Left lung (tissue), 10 donors: ENCODE measurements around the gene SLC12A1. TPM values are rescaled to one million over a fixed set of nuclear protein-coding genes. Genes with fewer than 3 reads are reported as not detected.

Experiments
- ATAC-seq: fragments of 200-7000 bp; cut with Tn5 transposase; one replicate; pipeline ENCODE4 v1.9.1; 2020; ENCODE audit warnings: moderate library complexity
- DNase-seq, 4 donors: peaks; one replicate each; pipeline ENCODE4 v3.0.0-alpha.2; 2013 to 2020
- H3K27ac ChIP-seq, 2 donors: fragments of 200-600 bp; sonication (generic) in 1 of 2; one replicate each; pipeline versions ENCODE4 v1.5.0 to v1.8.0; 2020 to 2021
- H3K27me3 ChIP-seq, 2 donors: fragments of 200-600 bp; sonication (generic) in 1 of 2; one replicate each; pipeline versions ENCODE4 v1.5.0 to v1.8.0; 2020 to 2021
- H3K36me3 ChIP-seq, 2 donors: fragments of 200-600 bp; sonication (generic) in 1 of 2; one replicate each; pipeline versions ENCODE4 v1.5.0 to v1.8.0; 2020 to 2021
- H3K4me1 ChIP-seq, 2 donors: fragments of 200-600 bp; one replicate each; pipeline ENCODE4 v1.8.0; 2021
- H3K4me3 ChIP-seq, 2 donors: fragments of 200-600 bp; sonication (generic) in 1 of 2; one replicate each; pipeline versions ENCODE4 v1.5.0 to v1.8.0; 2020 to 2021; ENCODE audit warnings: mild to moderate bottlenecking in 1 of 2
- H3K9me3 ChIP-seq, 2 donors: fragments of 200-600 bp; sonication (generic) in 1 of 2; one replicate each; pipeline versions ENCODE4 v1.5.0 to v1.8.0; 2020 to 2021
- intact Hi-C, 2 donors: fragments of 100-400 bp; cut with DNase I; formaldehyde crosslinking; loops; one replicate each; pipeline versions ENCODE4 v1.11.2 to v1.14.2; 2022
- polyA plus RNA-seq, 6 donors: library from polyadenylated mRNA; unstranded; fragments of 120-200 nt; gene quantifications; one replicate each; pipeline ENCODE4 v1.2.1, GENCODE V29; 2013; ENCODE audit not compliant: insufficient read length in 6 of 6
- total RNA-seq, 2 donors: library from RNA; stranded (reverse); fragmentation: NEBNext Ultra II Directional; extraction: Animal tissue kit (Norgen Biotek cat#: 25700); gene quantifications; one replicate each; pipeline ENCODE4 v1.2.1, GENCODE V29; 2021
- TF ChIP-seq, protein P1 (sequence below), 2 donors: fragments of 200-600 bp; sonication (generic) in 1 of 2; IDR thresholded peaks; one replicate each; pipeline versions ENCODE4 v1.5.0 to v1.8.0; 2021; ENCODE audit warnings: antibody characterized with exemption in 2 of 2
- donor health status: DM: no; HTN: yes; CAD: no.
- donor health status: DM: no; HTN: no; CAD: no.

SLC12A1 gene
- total and polyA plus RNA-seq, 8 donors, result 0.26 to 3.6 (median 0.83) TPM; not detected in 2

DNA sequence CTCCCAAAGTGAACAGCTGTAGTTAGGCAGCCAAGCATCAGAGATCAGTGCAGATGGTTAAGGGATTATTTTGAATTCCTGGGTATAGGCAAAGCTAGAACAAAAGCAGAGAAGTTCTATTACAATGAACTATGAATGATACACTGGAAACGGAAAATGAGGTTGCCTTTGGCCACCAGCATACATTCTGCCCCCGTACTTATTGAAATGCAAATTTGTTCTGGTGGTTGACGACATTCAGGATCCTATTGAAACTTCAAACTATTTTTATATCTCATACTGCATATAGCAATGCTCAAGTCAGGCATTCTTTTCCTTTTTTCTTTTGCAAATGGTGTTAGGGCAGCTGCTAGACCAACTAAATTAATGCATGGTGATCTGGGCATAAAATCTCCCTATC is 61.7 kb downstream of the SLC12A1 start:
- Histone ChIP-seq H3K36me3 (no peaks in the 10 kb centered on the region), H3K9me3 (no peaks in the 10 kb centered on the region), H3K27ac (no peak overlapping the region), H3K4me3 (no peak overlapping the region), H3K27me3 (peaks cover 0 to 12% of the 10 kb centered on the region in 2 donors), H3K4me1 (no peaks in the 10 kb centered on the region)
- DNase-seq (no peak), ATAC-seq (no peak)
- TF ChIP-seq, protein P1, sequence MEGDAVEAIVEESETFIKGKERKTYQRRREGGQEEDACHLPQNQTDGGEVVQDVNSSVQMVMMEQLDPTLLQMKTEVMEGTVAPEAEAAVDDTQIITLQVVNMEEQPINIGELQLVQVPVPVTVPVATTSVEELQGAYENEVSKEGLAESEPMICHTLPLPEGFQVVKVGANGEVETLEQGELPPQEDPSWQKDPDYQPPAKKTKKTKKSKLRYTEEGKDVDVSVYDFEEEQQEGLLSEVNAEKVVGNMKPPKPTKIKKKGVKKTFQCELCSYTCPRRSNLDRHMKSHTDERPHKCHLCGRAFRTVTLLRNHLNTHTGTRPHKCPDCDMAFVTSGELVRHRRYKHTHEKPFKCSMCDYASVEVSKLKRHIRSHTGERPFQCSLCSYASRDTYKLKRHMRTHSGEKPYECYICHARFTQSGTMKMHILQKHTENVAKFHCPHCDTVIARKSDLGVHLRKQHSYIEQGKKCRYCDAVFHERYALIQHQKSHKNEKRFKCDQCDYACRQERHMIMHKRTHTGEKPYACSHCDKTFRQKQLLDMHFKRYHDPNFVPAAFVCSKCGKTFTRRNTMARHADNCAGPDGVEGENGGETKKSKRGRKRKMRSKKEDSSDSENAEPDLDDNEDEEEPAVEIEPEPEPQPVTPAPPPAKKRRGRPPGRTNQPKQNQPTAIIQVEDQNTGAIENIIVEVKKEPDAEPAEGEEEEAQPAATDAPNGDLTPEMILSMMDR (IDR thresholded peaks at IDR 0.05), result no peak
- intact Hi-C loops, result no loop called here

DNA sequence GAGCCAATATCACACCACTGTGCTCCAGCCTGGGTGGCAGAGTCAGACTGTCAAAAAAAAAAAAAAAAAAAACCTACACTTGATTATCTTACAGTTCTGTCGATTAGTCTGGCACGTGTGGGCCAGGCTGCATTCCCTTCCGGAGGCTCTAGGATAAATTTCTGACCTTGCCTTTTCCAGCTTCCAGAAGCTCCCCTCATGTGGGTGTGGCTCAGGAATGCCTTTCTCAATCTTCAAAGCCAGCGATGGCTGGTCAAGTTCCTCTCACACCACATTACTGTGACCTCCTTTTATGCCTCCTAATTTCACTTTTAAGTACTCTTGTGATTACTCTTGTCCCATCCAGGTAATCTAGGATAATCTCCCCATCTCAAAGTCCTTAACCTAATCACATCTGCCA is 66.9 kb downstream of the SLC12A1 start:
- DNase-seq (no peak), ATAC-seq (no peak)
- Histone ChIP-seq H3K9me3 (no peaks in the 10 kb centered on the region), H3K4me1 (no peaks in the 10 kb centered on the region), H3K27ac (no peak overlapping the region), H3K36me3 (no peaks in the 10 kb centered on the region), H3K4me3 (no peak overlapping the region), H3K27me3 (peaks cover 0 to 4% of the 10 kb centered on the region in 2 donors)
- TF ChIP-seq, protein P1 (IDR thresholded peaks at IDR 0.05), result no peak
- intact Hi-C loops, result no loop called here

DNA sequence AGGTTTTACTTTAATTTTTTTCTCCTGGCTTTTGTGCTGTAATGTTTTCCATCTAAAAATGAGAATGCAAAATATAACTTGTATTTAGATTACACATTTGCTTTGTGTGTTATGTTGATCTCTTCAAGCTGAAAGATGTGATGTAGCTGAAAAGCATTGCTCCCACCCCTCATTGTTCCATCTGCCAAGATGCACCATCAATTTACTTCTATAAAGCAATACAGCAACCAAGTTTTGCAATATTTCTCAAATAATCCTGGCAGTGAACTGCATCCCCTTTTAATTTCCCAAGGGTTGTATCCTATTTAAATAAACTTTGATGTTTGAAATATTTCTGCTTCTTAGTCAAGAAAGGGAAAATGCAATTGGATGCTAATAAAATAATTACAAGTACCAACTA is 72.6 kb downstream of the SLC12A1 start:
- peak in 2 of 4 donors; percentile 20 to 44 for DNase-seq
- no peaks in the 10 kb centered on the region for H3K4me1 ChIP-seq
- intact Hi-C loops, result no loop called here

DNA sequence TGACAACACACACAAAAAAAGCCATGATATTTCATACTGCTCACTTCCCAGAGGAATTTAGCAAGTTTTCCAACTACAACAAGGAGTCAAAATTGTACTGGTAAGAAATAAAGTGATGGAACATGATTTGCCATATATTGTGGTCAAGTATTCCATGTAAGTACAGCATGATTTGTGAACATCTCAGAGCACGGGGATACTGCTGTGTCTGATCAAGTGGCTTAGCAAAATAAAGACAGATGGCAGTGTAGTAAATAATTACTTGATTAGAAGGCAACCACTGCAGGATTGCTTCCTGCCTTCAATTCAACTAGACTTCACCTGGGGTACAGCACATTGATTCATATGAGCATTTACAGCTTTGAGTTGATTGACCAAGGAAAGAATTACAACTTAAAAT is 73.5 kb downstream of the SLC12A1 start:
- TF ChIP-seq, protein P1 (IDR thresholded peaks at IDR 0.05), result no peak
- Histone ChIP-seq H3K9me3 (no peaks in the 10 kb centered on the region), H3K36me3 (no peaks in the 10 kb centered on the region), H3K4me3 (no peak overlapping the region), H3K27me3 (peaks cover 0 to 5% of the 10 kb centered on the region in 2 donors), H3K27ac (no peak overlapping the region), H3K4me1 (no peaks in the 10 kb centered on the region)
- intact Hi-C loops, result no loop called here
- DNase-seq (no peak), ATAC-seq (no peak)

More for the DNA sequence above, 72.6 kb downstream of the SLC12A1 start:
- TF ChIP-seq, protein P1 (IDR thresholded peaks at IDR 0.05), result no peak
- Histone ChIP-seq H3K36me3 (no peaks in the 10 kb centered on the region), H3K27me3 (peaks cover 0 to 1% of the 10 kb centered on the region in 2 donors), H3K4me3 (no peak overlapping the region), H3K27ac (no peak overlapping the region), H3K9me3 (no peaks in the 10 kb centered on the region)
- no peak for ATAC-seq

DNA sequence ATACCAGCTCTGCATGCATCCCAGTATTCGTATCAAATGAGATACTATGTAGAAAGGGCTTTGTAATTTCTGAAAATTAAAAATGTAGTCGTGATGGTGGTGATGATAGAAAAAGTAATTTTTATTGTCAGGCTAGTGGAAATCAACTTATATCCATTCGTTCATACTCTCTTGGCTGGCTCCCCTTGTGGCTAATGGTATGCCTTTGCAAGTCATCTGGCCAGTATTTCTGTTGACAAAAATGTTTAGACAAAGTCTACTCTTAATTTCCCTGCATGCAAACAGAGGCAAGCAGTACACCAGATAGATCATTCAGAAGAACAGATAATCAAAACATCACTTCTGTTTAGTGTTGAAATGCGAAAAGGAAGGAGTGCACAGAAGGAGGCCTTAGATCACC is 75.6 kb downstream of the SLC12A1 start:
- intact Hi-C loops, result no loop called here
- TF ChIP-seq, protein P1 (IDR thresholded peaks at IDR 0.05), result no peak
- peaks cover 0 to 5% of the 10 kb centered on the region in 2 donors for H3K27me3 ChIP-seq

More for the DNA sequence above, 75.6 kb downstream of the SLC12A1 start:
- ATAC-seq, result no peak
- Histone ChIP-seq H3K9me3 (no peaks in the 10 kb centered on the region), H3K4me1 (peaks cover 0 to 4% of the 10 kb centered on the region in 2 donors), H3K27ac (no peak overlapping the region), H3K4me3 (no peak overlapping the region), H3K36me3 (no peaks in the 10 kb centered on the region)
- no peak for DNase-seq
